Measurements from ENCODE around the gene KRTAP12-1.

- TF ChIP-seq EZH2phosphoT487 (IDR thresholded peaks at IDR 0.05; ENCODE audit: insufficient read depth, low read depth) = no peak
- no peak for TF ChIP-seq EZH2 (IDR thresholded peaks at IDR 0.05; ENCODE audit: insufficient read depth, poor library complexity, severe bottlenecking)
Observed at GRCh38 chr21:44718571-44718970, 36.6 kb upstream of the KRTAP12-1 start.
